HG03175 (cell line): ENCODE data around the gene ZNF689.
"Not testable (repeated sequence)": the region's sequence is repeated elsewhere in the genome, so short reads cannot be mapped to it uniquely, and the experiment has no call there.

ENCODE experiments used
- ATAC-seq: cut with Tn5 transposase; IDR thresholded peaks from one replicate; pipeline ENCODE4 v1.9.1; 2021; ENCODE audit warnings: mild to moderate bottlenecking, moderate library complexity; ENCODE audit not compliant: unreplicated experiment

ZNF689 gene

DNA sequence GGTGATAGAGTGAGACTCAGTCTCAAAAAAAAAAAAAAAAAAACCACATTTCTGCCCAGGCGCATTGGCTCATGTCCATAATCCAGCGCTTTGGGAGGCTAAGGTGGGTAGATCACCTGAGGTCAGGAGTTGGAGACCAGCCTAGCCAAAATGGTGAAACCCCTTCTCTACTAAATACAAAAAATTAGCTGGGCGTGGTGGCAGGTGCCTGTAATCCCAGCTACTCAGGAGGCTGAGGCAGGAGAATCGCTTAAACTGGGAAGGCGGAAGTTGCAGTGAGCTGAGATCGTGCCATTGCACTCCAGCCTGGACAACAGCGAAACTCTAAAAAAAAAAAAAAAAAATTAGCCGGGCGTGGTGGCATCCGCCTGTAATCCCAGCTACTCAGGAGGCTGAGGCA lies 26.9 kb upstream of the ZNF689 start:
- ATAC-seq: not testable (repeated sequence)

DNA sequence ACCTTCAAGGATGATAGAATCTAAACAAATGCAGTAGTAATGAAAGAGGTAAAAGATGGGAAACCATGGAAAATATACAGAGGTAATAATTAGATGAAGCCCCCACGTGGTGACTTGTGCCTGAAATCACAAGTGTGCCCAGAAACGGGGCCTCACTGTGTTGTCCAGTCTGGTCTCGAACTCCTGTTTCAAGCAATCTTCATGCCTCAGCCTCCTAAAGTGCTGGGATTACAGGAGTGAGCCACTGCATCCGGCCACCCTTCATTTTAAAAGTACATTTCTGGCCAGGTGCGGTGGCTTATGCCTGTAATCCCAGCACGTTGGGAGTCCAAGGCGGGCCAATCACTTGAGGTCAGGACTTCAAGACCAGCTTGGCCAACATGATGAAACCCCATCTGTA lies 26.4 kb upstream of the ZNF689 start:
- no peak for ATAC-seq

DNA sequence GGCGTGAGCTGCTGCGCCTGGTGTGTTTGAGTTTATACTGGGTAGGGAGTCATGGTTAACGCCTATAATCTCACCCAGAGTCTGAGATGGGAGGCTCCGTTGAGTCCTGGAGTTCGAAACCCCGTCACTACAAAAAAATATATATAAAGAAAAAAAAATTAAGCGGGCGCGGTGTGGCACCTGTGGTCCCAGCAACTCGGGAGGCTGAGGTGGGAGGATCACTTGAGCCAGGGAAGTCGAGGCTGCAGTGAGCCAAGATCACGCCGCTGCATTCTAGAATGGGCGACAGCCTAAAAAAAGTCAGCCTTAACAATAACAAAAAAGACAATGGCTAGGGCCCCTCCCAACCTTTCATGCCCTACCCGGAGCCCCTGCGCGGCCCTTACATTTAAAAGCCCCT lies 23.3 kb upstream of the ZNF689 start:
- no peak for ATAC-seq

DNA sequence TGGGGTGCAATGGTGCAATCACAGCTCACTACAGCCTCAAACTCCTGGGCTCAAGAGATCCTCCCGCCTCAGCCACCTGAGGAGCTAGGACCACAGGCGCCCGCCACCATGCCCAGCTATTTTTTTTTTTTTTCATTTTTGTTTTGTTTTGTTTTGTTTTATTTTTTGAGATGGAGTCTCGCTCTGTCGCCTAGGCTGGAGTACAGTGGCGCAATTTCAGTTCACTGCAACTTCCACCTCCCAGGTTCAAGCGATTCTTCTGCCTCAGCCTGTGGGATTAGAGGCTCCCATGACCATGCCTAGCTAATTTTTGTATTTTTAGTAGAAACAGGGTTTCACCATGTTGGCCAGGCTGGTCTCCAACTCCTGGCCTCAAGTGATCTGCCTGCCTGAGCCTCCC lies 22.3 kb upstream of the ZNF689 start:
- ATAC-seq: not testable (repeated sequence)

DNA sequence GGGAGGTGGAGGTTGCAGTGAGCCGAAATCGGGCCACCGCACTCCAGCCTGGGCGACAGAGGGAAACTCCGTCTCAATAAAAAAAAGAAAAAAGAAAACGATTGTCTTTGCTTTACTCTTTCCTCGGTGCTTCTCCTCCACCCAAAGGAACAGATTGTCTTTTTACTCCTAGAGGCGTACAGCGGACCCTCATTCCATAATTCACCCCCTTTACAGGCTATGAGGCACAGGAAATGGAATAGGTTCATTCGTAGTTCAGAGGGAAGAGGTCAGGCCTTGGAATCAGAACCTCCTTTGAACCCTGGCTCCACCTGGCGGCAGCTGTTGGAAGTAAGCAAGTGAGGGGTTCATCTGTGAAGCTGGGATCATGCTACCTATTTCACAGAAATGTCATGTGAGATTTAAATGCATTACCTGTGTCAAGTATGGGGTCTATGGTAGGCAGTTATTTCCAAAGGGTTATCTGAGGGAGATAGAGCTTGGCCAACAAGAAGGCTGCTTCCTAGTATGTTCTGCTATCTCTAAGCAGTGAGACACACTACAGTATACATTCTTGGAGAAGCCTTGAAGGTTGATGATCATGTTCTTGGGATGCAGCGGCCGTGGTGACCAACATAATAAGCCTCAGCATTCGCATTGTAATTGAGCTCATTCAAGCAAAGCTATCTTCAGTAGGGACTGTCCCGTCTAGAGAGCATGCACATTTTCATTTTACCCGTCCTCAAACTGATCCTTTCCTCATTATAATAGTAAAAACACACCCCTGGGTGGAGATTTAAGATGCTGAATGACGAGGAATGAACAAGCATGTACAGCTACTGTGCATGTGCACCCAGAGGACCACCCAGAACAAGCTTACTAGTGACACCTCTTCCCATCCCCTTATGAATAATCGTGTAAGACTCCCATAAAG lies 18.7 kb upstream of the ZNF689 start:
- no peak for ATAC-seq

DNA sequence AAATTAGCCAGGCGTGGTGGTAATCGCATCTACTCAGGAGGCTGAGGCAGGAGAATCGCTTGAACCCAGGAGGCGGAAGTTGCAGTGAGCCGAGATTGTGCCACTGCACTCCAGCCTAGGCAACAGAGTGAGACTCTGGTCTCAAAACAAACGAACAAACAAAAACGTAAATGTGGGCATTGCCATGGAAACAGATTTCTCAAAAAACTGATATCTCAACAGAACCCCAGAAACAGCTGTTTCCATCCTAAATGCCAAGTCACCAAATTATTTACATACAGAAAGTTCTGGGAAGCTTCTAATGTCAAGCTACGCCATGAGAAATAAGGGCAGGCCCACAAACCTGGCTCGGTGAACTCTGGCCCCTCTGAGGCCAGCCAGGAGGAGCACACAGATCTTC lies 16.0 kb upstream of the ZNF689 start:
- no peak for ATAC-seq

DNA sequence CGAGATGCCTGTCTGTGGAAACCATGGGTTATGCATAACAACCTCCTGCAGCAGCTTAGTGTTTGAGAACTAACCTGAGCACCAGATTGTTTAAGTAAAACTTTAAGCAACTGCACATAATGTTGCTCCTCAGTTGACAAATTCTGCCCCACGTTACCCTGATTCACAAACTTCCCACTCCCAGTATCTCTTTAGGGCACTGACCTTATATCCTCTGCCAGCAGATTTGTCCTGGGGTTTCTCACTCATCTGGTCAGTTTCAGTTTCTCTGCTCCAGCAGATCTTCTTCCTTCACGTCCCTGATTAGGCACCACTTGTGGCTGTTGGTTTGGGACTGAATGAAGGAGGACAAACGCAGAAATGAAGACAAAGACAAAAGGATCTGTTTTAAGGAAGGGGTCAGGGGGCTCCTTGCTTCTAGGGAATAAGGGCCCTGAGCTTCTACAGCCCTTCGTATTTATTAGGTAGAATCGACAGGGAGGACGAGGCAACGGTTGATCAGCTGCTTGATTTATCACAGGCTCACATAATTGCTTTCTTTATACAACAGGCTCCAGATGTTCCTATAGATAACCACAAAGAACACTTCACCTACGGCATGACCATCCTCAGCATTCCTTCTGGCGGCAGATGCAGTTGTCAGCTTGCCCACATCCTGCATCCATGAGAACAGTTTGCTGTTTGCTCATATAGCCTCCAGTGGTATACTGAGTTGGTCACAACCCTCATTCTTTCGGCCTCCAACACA lies 13.5 kb upstream of the ZNF689 start:
- no peak for ATAC-seq

DNA sequence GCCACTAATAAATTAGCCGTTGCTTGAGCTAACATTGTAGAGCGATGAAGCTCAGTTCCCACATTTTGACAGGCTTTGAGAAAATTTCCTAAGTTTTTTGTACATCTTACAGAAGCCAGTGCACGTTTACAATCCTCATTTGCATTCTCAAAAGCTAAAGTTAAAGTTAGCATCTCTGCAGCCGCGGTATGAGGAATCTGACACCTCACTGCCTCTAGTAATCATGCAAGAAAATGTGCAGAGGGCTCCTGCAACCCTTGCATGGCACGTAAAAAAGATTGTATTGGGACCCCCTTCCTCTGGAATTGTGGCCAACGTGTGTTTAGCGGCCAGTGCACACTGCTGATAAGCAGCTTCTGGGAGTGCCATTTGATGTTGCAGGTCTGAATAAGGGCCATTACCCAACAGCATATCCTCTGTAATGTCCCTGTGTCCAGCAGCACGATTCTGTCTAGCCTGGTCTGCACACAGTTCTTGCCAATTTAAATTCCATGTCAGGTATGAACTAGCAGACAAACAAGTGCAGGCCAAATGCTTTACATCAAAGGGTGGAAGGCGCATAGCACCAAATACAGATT lies 12.4 kb upstream of the ZNF689 start:
- no peak for ATAC-seq

DNA sequence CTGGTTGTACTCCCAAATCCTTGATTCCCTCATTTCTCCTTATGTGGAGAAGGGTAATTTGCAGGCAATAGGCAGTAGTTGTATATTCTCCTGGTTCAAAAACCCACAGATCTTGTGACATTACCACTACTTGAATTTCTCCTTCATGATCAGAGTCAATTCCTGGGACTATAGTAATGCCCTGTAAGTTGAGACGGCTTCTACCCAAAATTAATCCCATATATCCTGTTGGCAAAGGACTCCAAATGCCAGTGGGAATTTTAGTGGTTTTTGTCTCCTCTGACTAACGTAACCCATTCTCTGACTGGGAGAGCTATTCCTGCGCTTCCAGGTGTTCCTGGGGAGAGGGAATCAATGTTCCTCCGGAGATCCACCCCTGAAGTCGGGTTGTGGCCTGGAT lies 11.6 kb upstream of the ZNF689 start:
- no peak for ATAC-seq

DNA sequence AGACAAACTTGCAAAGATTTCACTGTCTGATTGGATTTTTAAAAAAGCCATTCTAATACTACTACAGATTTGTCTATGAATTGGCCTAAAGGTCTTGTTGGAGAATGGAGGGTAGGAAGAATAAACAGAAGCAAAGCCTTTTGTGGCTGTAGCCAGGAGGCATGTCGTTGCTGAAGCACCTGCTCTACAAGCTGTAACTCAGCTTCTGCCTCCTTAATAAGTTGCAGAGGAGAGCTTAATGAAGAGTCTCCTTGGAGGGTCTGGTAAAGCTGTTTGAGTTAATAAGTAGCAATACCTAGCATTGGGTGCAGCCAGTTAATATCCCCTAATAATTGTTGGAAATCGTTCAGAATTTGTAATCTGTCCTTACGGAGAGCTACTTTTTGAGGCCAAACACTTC lies 10.0 kb upstream of the ZNF689 start:
- no peak for ATAC-seq

DNA sequence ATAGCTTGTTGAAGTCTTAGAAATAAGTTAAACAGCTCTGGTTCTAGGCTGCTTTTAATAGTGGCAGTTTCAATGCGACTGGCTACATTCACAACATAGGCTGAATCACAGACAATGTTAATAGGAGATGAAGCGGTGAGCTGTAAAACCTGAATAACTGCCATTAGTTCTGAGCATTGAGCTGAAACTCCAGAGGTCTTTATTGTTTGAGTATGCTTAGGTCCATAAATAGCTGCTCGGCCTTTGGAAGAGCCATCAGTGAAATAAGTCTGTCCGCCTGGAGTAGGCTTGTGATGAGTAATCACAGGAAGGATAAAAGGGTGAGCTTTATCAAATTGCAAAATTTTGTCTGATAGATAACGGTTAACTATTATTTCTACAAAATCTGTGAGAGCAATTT lies 9.4 kb upstream of the ZNF689 start:
- no peak for ATAC-seq

DNA sequence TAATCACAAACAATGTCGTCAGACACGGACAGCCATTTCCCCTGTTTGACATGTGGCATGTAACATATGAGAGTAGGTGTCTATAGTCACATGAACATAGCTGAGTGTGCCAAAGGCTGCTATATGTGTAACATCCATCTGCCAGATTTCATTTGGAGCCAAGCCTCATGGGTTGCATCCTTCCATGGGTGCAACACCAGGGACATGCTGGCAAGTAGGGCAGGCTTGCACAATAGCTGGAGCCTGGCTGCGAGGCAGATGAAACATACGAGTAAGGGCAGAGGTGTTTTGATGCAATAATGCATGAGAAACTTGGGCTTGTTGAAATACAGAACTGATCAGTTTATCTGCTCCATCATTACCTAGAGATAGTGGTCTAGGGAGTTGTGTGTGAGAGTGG lies 9.0 kb upstream of the ZNF689 start:
- ATAC-seq: no peak

DNA sequence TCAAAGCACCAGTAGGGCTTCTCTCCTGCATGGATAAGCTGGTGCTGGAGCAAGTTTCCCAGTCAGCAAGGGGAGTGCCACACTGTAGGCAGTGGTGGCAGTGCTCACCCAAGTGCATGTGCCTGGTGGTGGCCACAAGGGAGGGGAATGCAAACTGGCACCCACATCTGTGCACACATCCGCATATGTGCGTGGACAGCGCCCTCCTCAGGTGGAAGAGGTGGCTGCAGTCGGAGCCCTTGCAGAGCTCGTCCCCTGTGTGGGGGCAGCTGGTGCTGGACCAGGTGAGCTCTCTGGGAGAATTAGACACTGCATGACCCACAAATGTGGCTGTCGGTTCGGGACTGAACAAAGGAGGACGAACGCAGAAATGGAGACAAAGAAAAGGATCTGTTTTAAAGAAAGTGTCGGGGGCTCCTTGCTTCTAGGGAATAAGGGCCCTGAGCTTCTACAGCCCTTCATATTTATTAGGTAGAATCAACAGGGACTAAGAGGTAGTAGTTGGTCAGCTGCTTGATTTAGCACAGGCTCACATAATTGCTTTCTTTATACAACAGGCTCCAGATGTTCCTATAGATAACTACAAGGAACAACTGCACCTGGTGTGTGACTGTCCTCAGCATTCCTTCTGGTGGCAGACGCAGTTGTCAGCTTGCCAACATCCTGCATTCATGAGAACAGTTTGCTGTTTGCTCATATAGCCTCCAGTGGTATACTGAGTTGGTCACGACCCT lies 5.3 kb upstream of the ZNF689 start:
- ATAC-seq: no peak

DNA sequence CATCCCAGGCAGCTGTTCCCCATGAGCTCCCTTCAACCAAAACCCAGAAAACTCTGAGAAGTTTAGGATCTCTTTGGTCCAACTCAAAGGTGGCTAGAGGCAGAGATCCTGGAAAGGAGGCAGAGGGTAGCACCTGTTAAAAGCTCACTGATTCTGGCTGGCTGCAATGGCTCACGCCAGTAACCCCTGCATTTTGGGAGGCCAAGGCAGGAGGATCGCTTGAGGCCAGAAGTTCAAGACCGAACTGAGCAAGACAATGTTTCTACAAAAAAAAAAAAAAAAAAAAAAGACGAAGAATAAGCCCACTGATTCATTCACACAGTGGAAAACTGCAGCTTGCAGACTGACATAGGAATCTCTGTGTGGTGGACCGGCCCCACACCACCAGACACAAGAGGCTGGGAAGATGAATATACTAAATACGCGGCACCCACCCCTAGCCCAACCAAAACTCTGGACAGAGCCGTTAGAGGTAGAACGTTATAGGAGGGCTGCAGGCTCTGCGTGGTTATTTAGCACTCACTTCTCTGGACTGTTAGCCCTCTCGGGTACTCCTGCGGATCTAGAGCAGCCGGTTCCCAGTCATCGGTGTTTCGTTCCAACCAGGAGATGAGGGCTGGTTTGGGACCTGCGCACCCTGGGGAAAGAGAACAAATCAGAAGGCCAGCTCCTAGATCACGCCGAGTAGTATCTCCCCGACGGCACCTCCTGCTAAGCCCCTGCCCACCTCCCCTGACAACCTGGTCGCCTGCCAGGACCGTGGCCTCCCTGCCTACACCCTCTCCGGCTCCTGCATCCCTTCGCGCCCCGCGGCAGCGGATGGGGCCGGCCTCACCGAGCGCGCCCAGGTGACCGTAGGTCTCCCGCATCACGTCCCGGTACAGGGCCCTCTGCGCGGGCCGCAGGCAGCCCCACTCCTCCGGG lies 925 bp downstream of the ZNF689 start:
- ATAC-seq: peak; percentile 19

DNA sequence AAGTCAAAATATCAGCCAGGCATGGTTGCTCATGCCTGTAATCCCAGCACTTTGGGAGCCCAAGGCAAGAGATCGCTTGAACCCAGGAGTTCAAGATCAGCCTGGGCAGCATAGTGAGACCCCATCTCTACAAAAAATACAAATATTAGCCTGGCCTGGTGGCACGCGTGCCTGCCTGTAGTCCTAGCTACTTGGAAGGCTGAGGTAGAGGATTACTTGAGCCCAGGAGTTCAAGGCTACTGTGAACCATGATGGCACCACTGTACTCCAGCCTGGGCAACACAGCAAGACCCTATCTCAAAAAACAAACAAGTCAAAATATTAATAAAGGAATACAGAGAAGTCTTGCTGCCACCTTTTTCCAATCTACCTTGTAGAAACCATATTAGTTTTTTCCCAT lies 4.2 kb downstream of the ZNF689 start:
- no peak for ATAC-seq

DNA sequence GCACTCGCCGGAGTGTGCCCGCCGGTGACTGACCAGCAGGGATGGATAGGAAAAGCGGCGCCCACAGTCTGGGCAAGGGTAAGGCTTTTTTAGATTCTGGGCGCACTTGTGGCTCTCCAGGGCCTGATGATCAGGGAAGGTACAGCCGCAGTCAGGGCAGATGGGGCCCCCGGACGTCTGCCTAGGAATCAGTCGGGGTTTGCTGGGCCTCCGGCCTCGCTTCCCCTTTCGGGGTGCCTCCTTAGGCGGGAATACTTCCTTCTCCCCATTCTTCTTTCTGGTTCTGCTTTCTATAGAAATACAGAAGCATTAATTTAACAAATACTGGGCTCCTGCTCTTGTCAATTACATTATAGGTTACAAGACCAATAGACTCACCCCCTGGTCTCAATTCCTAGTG lies 5.0 kb downstream of the ZNF689 start:
- no peak for ATAC-seq

DNA sequence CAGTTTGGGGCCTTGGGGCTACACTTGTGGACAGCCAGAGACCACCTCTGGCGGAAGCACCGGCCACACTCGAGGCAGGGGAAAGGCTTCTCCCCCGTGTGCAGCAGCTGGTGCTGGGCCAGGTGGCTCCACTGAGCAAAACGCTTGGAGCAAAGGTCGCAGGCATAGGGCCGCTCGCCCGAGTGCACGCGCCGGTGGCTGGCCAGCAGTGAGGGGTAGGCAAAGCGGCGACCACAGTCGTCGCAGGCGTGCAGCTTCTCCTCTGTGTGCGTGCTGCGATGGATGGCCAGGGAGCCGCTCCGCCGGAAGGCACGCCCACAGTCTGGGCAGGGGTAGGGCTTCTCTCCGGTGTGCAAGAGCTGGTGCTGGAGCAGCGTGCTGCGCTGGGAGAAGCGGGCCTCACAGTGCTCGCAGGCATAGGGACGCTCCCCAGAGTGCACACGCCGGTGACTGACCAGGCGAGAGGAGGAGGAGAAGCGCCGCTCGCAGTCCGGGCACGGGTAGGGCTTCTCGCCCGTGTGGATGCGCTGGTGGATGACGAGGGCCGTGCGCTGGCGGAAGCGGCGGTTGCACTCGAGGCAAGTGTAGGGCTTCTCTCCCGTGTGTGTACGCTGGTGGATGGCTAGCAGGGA lies 5.8 kb downstream of the ZNF689 start:
- ATAC-seq: no peak

DNA sequence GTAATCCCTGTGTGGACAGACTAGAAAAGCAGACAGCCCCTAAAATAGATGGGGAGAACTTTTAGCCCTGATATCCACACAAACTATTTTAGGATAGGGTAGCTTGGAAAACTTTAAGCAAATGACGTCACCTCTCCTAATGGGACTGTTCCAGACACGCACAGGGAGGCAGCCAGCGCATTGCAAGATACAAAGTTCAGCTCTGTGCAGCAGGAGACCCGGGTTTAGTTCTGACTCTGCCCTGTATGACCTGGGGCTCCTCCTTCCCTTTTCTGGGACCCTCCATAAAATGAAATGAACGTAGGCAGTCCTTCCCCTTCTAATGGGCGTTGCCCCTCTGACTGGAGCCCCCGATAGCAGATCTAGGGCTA lies 6.3 kb downstream of the ZNF689 start:
- ATAC-seq: no peak

DNA sequence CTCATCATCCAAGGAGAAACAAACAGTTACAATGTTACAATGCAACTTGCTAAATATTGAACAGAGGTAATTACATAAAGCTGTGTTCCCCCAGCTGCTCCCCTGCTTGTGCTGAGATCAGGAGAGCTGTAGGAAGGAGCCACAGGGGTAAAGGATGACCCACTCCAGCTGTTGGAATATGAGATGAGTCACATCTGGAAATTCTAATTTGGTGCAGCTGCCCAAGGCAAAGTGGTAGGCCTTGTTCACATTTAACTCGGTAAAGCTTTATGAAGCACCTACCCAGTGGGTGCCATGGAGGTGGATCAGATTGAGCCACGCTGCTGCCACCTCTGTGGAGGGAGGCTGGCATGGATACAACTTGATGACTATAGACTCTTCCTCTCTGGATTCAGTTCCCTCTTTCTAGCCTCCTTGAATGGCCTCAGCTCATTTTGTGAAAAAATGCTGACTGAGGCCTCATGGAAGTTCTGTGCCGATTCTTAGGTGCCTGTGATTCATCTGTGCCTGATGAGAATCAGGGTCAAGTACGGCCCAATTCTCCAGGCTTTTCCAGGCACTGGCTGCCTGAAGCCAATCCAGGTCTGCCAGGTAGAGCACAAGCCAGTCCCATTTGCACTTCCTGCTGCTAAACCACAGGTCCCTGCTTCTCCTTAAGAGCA lies 7.4 kb downstream of the ZNF689 start:
- ATAC-seq: no peak
